CD14-positive monocyte (primary cell): ENCODE results near the gene ATF6. TPM values are rescaled to one million over a fixed set of nuclear protein-coding genes. Genes with fewer than 3 reads are reported as not detected.
A peak's percentile ranks its signal among the peaks of the same experiment; 100 is the strongest.
"Not testable (repeated sequence)": the region's sequence is repeated elsewhere in the genome, so short reads cannot be mapped to it uniquely, and the experiment has no call there.

Experiments
- DNase-seq, 3 donors: peaks; one replicate each; pipeline ENCODE4 v3.0.0-alpha.2; 2011 to 2022
- H2AFZ ChIP-seq: 2 replicates; pipeline ENCODE4 v1.6.0; 2012; ENCODE audit warnings: mild to moderate bottlenecking, low read depth, low read length, inconsistent platforms; ENCODE audit not compliant: insufficient read depth, poor library complexity, severe bottlenecking
- H3K27ac ChIP-seq, 2 donors: 1 replicate in 1 of 2; 2 replicates in 1 of 2; pipeline ENCODE4 v1.5.1; 2012 to 2013; ENCODE audit warnings: low read length in 2 of 2, control low read depth in 1 of 2, inconsistent platforms in 1 of 2, low read depth in 1 of 2, mild to moderate bottlenecking in 1 of 2
- H3K27me3 ChIP-seq, 2 donors: one replicate each; pipeline versions ENCODE4 v1.6.0 to v1.6.1; 2011 to 2013; ENCODE audit warnings: low read length in 2 of 2; ENCODE audit not compliant: control insufficient read depth in 2 of 2, insufficient read depth in 2 of 2
- H3K36me3 ChIP-seq, 2 donors: replicated peaks in 1 of 2; 1 replicate in 1 of 2; 2 replicates in 1 of 2; pipeline versions ENCODE4 v1.5.1 to v1.6.1; 2012 to 2013; ENCODE audit warnings: low read length in 2 of 2, control low read depth in 1 of 2, inconsistent platforms in 1 of 2, mild to moderate bottlenecking in 1 of 2; ENCODE audit not compliant: insufficient read depth in 2 of 2, control insufficient read depth in 1 of 2
- H3K4me1 ChIP-seq, 2 donors: 1 replicate in 1 of 2; 2 replicates in 1 of 2; pipeline versions ENCODE4 v1.5.1 to v1.6.1; 2012 to 2013; ENCODE audit warnings: low read length in 2 of 2, control low read depth in 1 of 2, inconsistent platforms in 1 of 2, mild to moderate bottlenecking in 1 of 2, moderate library complexity in 1 of 2; ENCODE audit not compliant: insufficient read depth in 2 of 2, control insufficient read depth in 1 of 2
- H3K4me2 ChIP-seq: replicated peaks from 2 replicates; pipeline ENCODE3; 2012; ENCODE audit warnings: low read length, moderate library complexity, mild to moderate bottlenecking; ENCODE audit not compliant: poor library complexity, severe bottlenecking; ENCODE audit errors: extremely low read depth
- H3K4me3 ChIP-seq, 3 experiments: fragments of 200-600 bp in 1 of 3; sonication (generic) in 1 of 3; replicated peaks in 1 of 3; 1 replicate in 2 of 3; 2 replicates in 1 of 3; pipeline ENCODE4 v1.5.1; 2011 to 2013; ENCODE audit warnings: low read length in 3 of 3, mild to moderate bottlenecking in 3 of 3, control low read depth in 2 of 3, low read depth in 2 of 3, inconsistent platforms in 1 of 3, moderate library complexity in 1 of 3
- H3K79me2 ChIP-seq: 2 replicates; pipeline ENCODE4 v1.6.0; 2012; ENCODE audit warnings: mild to moderate bottlenecking, control low read depth, inconsistent platforms, low read length, moderate library complexity; ENCODE audit not compliant: insufficient read depth
- H3K9ac ChIP-seq: 2 replicates; pipeline ENCODE4 v1.6.0; 2017; ENCODE audit warnings: low read length, mild to moderate bottlenecking; ENCODE audit not compliant: insufficient read depth, poor library complexity, severe bottlenecking
- H3K9me3 ChIP-seq, 2 donors: replicated peaks in 1 of 2; 1 replicate in 1 of 2; 2 replicates in 1 of 2; pipeline versions ENCODE4 v1.5.1 to v1.6.1; 2012 to 2013; ENCODE audit warnings: low read length in 2 of 2, control low read depth in 1 of 2; ENCODE audit not compliant: control insufficient read depth in 1 of 2, insufficient read depth in 1 of 2
- H4K20me1 ChIP-seq: 2 replicates; pipeline ENCODE4 v1.6.0; 2012; ENCODE audit warnings: mild to moderate bottlenecking, low read length, control low read depth, moderate library complexity; ENCODE audit not compliant: insufficient read depth
- H3K27ac Mint-ChIP-seq, 7 donors: one replicate each; pipeline ENCODE4 v1.8.0; 2020; ENCODE audit warnings: mild to moderate bottlenecking in 7 of 7, mixed read lengths in 7 of 7, moderate library complexity in 6 of 7, inconsistent platforms in 2 of 7
- H3K27me3 Mint-ChIP-seq, 3 donors: one replicate each; pipeline ENCODE4 v1.8.0; 2021 to 2022; ENCODE audit warnings: low read depth in 3 of 3, mild to moderate bottlenecking in 3 of 3, mixed read lengths in 3 of 3, moderate library complexity in 3 of 3, inconsistent platforms in 1 of 3
- H3K36me3 Mint-ChIP-seq, 2 donors: one replicate each; pipeline ENCODE4 v1.8.0; 2020; ENCODE audit warnings: mixed read lengths in 2 of 2, inconsistent platforms in 1 of 2, mild to moderate bottlenecking in 1 of 2
- H3K4me1 Mint-ChIP-seq: one replicate; pipeline ENCODE4 v1.8.0; 2020; ENCODE audit warnings: mild to moderate bottlenecking, mixed read lengths
- H3K4me3 Mint-ChIP-seq, 2 donors: one replicate each; pipeline ENCODE4 v1.8.0; 2020; ENCODE audit warnings: mild to moderate bottlenecking in 2 of 2, mixed read lengths in 2 of 2, moderate library complexity in 1 of 2
- H3K9me3 Mint-ChIP-seq, 7 donors: one replicate each; pipeline ENCODE4 v1.8.0; 2020 to 2022; ENCODE audit warnings: mixed read lengths in 7 of 7, mild to moderate bottlenecking in 6 of 7, moderate library complexity in 6 of 7, inconsistent platforms in 2 of 7
- CTCF ChIP-seq: fragments of 200-600 bp; IDR thresholded peaks from one replicate; pipeline ENCODE4 v1.8.0; 2022; ENCODE audit warnings: antibody characterized with exemption, mild to moderate bottlenecking
- WGBS: methylation state at CpG from one replicate; pipeline ENCODE4 v1.1.5; 2013; ENCODE audit warnings: missing lambda C conversion rate; ENCODE audit not compliant: insufficient coverage; 5-methylcytosine and 5-hydroxymethylcytosine counted together
- intact Hi-C, 2 donors: fragments of 100-400 bp; cut with micrococcal nuclease; formaldehyde crosslinking; loops; one replicate each; pipeline versions ENCODE4 v1.15.0 to v1.15.1; 2023
- polyA plus RNA-seq, 3 donors: library from polyadenylated mRNA; depleted of rRNA in 1 of 3; unstranded in 2 of 3; stranded (reverse) in 1 of 3; fragments of 300-500 nt in 2 of 3; fragments of >200 nt in 1 of 3; fragmentation: Illumina TruSeq in 2 of 3; gene quantifications; 1 replicate in 2 of 3; 2 replicates in 1 of 3; pipeline ENCODE4 v1.2.3, GENCODE V29; 2012 to 2021

Gene ATF6
- polyA plus RNA-seq, 3 donors, result 13.4 to 25.6 (median 22.2) TPM

- no peak for DNase-seq
- Mint-ChIP-seq H3K4me1 (no peaks in the 10 kb centered on the region), H3K27ac (peak overlapping the region in 1 of 7 donors; percentile 69), H3K4me3 (no peak overlapping the region), H3K36me3 (peaks cover 63 to 73% of the 10 kb centered on the region in 2 donors), H3K27me3 (no peaks in the 10 kb centered on the region), H3K9me3 (peaks cover 0 to 13% (median 6%) of the 10 kb centered on the region in 7 donors)
- no peaks in the 10 kb centered on the region for H3K4me1 ChIP-seq
- H3K4me3 ChIP-seq, result no peak overlapping the region
- H3K4me2 ChIP-seq, result no peak overlapping the region
- H3K27ac ChIP-seq, result no peak overlapping the region
- peaks cover 17% of the 10 kb centered on the region for H4K20me1 ChIP-seq
- no peak for TF ChIP-seq CTCF
- intact Hi-C loops, result no loop called here
- peaks cover 40 to 71% of the 10 kb centered on the region in 2 donors for H3K36me3 ChIP-seq
- H2AFZ ChIP-seq, result no peak overlapping the region
- no peaks in the 10 kb centered on the region for H3K79me2 ChIP-seq
- no peaks in the 10 kb centered on the region for H3K27me3 ChIP-seq
- no peaks in the 10 kb centered on the region for H3K9me3 ChIP-seq
- H3K9ac ChIP-seq, result no peak overlapping the region
- WGBS, result 100% methylated on average over 1 of the region's 2 CpGs
Observed at GRCh38 chr1:161826478-161826877, 60.4 kb downstream of the ATF6 start.

DNA sequence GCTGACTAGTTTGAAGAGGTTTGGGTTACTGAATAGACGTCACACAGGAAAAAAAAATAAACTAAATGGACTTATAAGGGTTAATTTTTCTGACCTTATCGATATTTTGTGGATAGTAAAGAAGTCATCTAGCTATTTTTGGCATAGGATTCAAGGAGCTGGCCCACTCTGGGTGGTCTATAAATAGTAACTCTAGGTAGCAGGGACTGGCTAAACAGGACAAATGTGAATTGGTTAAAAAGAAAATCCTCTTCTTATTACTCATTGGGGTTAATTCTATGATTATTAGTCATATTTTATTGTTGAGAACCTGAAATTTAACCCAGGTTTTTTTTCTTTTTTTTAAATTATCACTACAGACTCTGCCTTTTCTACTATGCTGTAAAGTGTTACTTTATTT is 61.7 kb downstream of the ATF6 start:
- Histone ChIP-seq H3K4me1 (no peaks in the 10 kb centered on the region), H3K4me3 (no peak overlapping the region), H3K9me3 (no peaks in the 10 kb centered on the region), H3K4me2 (no peak overlapping the region), H3K27ac (no peak overlapping the region), H2AFZ (no peak overlapping the region), H3K9ac (no peak overlapping the region), H3K79me2 (no peaks in the 10 kb centered on the region), H4K20me1 (peaks cover 11% of the 10 kb centered on the region), H3K27me3 (no peaks in the 10 kb centered on the region), H3K36me3 (peaks cover 28 to 58% of the 10 kb centered on the region in 2 donors)
- intact Hi-C loops, result no loop called here
- WGBS, result no CpG with 5 or more reads among the region's 2 CpGs
- H3K4me1 Mint-ChIP-seq, result peaks cover 1% of the 10 kb centered on the region
- no peak for TF ChIP-seq CTCF
- H3K27ac Mint-ChIP-seq, result no peak overlapping the region
- H3K9me3 Mint-ChIP-seq, result peaks cover 1 to 14% (median 10%) of the 10 kb centered on the region in 7 donors
- peaks cover 52 to 65% of the 10 kb centered on the region in 2 donors for H3K36me3 Mint-ChIP-seq
- no peaks in the 10 kb centered on the region for H3K27me3 Mint-ChIP-seq
- DNase-seq, result no peak
- H3K4me3 Mint-ChIP-seq, result no peak overlapping the region

DNA sequence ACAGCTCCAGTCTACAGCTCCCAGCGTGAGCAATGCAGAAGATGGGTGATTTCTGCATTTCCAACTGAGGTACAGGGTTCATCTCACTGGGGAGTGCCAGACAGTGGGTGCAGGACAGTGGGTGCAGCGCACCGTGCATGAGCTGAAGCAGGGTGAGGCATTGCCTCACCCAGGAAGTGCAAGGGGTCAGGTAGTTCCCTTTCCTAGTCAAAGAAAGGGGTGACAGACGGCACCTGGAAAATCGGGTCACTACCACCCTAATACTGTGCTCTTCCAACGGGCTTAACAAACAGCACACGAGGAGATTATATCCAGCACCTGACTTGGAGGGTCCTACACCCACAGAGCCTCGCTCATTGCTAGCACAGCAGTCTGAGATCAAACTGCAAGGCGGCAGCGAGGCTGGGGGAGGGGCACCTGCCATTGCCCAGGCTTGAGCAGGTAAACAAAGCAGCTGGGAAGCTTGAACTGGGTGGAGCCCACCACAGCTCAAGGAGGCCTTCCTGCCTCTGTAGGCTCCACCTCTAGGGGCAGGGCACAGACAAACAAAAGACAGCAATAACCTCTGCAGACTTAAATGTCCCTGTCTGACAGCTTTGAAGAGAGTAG is 66.3 kb downstream of the ATF6 start:
- 81% methylated on average over 7 of the region's 10 CpGs for WGBS
- H3K4me1 Mint-ChIP-seq, H3K9me3 ChIP-seq, H2AFZ ChIP-seq, H3K27ac Mint-ChIP-seq, H3K27ac ChIP-seq, intact Hi-C loops, H3K27me3 Mint-ChIP-seq, H3K4me3 ChIP-seq, H3K79me2 ChIP-seq, H3K27me3 ChIP-seq, H4K20me1 ChIP-seq, H3K4me1 ChIP-seq, H3K4me3 Mint-ChIP-seq, DNase-seq, H3K9ac ChIP-seq, H3K4me2 ChIP-seq: not testable (repeated sequence)
- Mint-ChIP-seq H3K9me3 (peaks cover 5 to 16% (median 10%) of the 10 kb centered on the region in 7 donors), H3K36me3 (peaks cover 36 to 40% of the 10 kb centered on the region in 2 donors)
- H3K36me3 ChIP-seq, result peaks cover 16 to 37% of the 10 kb centered on the region in 2 donors
